HG03565 (cell line): ENCODE results near the gene LTN1.
"Not testable (repeated sequence)": the region's sequence is repeated elsewhere in the genome, so short reads cannot be mapped to it uniquely, and the experiment has no call there.

ENCODE experiments used
- ATAC-seq: cut with Tn5 transposase; IDR thresholded peaks from one replicate; pipeline ENCODE4 v1.9.1; 2021; ENCODE audit warnings: mild to moderate bottlenecking, moderate library complexity; ENCODE audit not compliant: unreplicated experiment

Gene LTN1

GRCh38 chr21:28992526-28993292, at the start of gene LTN1:
TSS of gene LTN1 (minus strand) at chr21:28992877. CDS start at chr21:28992805, 72 bp downstream.
- peak; percentile 95 for ATAC-seq

DNA sequence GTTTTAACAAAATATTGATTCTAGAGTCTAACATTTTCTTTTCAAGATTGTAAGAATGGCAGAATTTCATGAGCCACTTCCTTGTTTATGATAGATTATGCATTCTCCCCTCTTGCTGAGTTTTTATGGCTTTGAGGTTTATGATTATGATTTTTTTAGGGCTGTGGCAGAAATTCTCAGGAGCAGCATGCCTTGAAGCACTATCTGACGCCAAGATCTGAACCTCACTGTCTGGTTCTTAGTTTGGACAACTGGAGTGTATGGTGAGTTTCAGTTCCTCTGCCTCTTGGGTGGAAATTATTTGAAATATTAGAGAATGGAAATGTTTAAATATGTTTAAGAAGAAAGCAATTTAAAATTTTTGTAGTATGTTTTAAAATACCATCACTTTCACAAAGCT, 42.0 kb upstream of the LTN1 start:
- no peak for ATAC-seq

GRCh38 chr21:29033871-29034270, 41.2 kb upstream of the LTN1 start:
- ATAC-seq: no peak

DNA sequence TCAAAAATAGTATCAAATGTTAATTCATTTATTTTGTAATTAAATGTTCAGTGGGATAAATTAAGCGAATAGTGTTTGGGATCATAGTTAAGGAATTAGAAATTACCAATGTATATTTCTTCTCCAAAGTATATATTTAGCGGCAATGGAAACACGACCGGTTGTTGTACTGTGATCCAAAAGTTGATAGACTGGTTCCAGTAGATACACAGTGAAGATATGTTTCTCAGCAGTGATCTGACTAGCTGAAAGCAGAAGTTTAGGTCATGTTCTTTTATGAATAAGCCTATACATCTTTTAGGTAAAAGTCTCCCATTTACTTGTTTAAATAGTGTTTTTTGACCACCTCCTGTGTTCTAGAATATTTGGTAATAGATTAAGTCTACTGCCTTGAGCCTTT, 40.6 kb upstream of the LTN1 start:
- no peak for ATAC-seq

DNA sequence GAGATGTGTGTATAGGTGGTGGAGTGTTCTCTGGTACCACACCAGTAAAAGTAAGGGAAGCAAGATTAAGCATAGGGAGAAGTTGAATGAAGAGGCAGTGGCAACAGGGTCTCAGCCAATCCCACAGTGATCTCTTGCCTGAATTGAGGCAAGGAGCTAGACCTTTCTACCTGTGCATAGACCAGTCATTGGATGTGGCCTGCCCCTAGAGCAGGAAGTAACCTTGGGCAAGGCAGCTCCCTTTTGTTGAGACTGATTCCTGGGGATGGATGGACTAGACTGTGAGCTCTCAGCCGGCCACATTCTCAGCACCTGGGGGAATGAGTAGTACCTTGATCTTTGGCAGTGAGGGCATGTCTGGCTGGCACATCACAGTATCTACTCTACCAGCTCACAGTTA, 38.2 kb upstream of the LTN1 start:
- ATAC-seq: no peak

GRCh38 chr21:29029524-29029923, 36.8 kb upstream of the LTN1 start:
- no peak for ATAC-seq

DNA sequence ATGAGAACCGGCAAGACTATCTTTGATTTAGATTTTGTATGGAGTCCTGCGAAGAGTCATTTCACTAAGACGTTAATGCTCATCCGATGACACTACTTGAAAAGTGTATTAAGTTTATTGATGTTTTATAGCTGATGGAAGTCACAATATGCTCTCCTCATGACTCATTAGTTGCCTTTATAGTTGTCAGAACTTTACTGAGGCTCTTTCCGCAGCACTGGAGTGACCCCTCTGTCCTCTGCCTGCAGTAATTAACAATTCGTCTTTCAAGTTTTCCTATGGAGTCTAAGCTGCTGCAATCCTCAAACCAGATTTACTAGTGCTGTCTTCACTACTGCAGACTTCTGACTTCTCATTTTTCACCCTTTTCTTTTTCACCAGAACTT, 32.6 kb upstream of the LTN1 start:
- no peak for ATAC-seq

DNA sequence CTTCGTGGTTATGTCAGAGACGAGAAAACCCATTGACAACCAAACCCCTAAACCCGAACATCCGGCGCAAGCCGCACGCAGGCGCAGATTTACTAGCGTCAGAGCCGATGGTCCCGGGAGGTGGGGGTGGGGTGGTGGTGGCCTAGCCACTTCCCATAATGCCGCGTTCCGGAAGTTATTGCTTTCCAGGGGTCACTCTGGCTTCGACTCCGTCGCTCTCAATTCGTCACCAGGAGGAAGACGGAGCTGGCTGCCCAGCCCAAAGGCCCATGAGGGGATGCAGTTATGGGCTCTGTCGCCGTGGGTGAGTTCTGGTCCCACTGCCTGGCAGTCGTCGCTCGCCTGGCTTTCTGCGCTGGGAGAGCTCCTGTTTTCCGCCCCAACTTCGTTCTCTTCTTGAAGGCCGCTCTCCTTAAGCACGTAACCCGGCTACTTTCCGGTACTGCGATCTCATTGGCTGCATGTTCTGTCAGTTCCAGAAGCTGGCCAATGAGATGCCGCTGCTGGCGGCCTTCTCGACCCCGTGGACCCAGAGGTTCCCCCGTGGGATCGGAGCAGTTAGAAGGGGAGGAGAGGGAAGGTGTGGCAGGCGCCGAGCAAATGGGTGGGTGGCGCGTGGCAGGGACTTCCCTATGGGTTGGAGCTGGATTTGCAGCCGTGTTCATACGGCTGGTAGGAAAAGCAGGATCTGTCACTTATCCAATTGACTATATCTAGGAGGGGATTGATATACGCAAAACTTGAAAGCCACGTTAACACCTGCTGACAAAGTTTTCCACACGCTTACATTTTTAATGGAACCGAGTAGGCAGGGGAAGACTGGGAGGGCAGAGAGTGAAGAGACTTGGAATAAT, 32.0 kb upstream of the LTN1 start, which contains the start of gene USP16:
Gene USP16, plus strand, starts transcription at position 195 of the 854 bp plus-strand sequence. CDS start 3,246 bp downstream, outside the sequence.
- ATAC-seq: peak; percentile 95

DNA sequence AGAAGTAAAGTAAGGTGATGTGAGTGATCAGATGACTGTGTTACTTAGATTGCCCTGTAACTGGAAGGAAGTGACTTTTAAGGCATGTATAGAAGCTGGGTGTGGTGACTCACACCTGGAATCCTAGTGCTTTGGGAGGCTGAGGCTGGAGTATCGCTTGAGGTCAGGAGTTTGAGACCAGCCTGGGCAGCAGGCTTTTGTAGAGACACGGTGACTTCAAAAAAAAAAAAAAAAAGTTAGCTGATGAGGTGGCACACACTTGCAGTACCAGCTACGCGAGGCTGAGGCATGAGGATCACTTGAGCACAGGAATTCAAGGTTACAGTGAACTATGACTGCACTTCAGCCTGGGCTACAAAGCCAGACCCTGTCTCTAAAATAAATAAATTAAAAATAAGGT, 29.5 kb upstream of the LTN1 start:
- no peak for ATAC-seq

DNA sequence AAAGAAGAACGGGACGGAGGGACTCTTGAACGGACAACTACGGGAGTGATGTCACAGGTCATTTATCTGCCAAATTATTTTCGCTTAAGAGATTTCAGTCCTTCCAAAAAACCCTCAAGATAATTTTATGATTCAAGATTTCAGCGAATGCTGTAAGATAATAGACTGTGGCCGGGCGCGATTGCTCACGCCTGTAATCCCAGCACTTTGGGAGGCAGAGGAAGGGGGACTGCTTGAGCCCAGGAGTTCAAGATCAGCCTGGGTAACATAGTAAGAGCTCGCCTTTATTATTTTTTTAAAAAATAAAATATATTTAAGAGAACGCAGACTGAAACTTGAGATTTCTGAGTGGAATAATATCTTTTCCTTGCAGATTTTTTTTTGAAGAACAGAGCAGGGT, 25.9 kb upstream of the LTN1 start:
- ATAC-seq: no peak

DNA sequence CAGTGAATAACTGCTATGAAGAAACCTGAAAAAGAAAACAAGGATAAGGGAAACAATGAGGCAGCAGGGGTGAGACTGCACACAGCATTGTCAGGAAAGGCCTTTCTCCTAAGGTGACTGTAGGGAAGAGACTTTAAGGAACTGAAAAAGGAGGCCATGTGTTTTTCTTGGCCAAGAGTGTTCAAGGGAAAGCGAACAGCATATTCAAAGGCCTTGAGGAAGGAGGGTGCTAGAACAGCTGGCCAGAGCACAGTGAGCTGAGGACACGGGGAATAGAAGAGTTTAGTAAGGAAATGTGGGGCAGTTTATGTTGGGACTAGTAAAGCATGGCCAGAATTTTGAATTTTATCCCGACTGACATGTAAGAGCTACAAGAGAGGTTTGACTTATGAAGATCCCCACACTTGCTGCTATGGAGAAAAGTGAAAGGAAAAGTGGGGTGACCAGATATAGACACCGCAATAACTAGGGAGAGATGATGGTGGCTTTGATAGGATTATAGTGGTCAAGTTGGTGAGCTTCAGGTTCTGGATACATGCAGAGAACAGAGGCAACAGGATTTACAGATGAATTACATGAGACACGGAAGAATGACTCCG, 25.1 kb upstream of the LTN1 start:
- ATAC-seq: no peak

GRCh38 chr21:29011236-29011635, 18.6 kb upstream of the LTN1 start:
- ATAC-seq: not testable (repeated sequence)

DNA sequence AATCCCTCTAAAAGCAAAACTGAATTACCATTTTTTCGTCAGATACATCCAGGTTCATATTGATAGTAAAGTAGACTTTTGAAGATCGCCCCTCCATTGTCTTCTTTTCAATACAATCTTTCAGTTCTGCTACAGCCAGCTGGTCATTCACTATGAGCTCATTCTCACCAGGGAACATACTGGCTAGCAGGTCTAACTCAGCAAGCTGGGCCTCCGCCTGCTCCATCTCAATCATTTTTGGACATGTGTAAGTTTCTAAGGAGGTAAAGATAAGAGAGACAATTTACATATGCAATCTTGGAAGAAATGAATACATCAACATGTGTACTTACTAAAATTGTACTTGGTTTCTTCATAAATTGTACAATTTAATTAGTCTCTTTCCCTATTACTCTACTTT, 15.7 kb upstream of the LTN1 start:
- ATAC-seq: no peak

GRCh38 chr21:29007810-29008209, 15.1 kb upstream of the LTN1 start:
- no peak for ATAC-seq

DNA sequence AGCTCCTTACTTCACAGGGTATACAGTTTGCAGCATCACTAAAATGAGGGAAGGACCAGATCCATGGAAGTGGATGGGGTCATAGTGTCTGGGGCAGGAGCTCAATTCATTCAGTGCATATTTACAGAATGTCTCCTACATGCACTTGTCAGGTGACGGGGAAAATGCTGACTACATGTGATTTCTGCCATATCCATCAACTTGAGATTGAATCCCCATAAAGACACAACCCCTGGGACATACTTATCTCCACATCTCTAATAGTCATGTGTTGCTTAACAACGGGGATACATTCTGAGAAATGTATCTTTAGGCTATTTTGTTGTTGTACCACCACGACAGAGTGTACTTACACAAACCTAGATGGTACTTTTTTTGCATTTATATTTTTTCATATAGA, 14.5 kb upstream of the LTN1 start:
- no peak for ATAC-seq

DNA sequence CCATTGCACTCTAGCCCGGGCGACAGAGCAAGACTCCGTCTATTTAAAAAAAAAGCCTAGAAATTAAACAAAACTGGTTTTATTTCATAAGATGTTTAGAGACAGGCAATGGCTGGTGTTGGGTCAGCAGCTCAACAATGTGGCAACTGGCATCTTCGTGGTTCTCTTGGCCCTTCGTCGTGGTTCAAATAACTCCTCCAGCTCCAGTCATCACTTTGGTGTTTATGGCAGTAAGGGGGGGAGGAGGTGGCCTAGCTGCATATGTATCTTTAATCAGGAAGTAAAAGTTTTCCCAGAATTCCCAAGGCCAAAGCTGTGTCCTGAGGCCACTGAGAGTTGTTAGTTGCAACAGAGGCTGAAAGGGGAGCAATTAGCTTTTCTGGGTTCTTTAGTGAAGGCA, 13.0 kb upstream of the LTN1 start:
- no peak for ATAC-seq

- ATAC-seq: peak; percentile 99
Observed at GRCh38 chr21:29002442-29003144, 9.9 kb upstream of the LTN1 start.

- ATAC-seq: no peak
Observed at GRCh38 chr21:28993293-28993629, 584 bp upstream of the LTN1 start.

GRCh38 chr21:28991861-28992525, 684 bp downstream of the LTN1 start:
- no peak for ATAC-seq

GRCh38 chr21:28988146-28988545, 4.5 kb downstream of the LTN1 start:
- not testable (repeated sequence) for ATAC-seq

GRCh38 chr21:28986677-28987076, 6.0 kb downstream of the LTN1 start:
- ATAC-seq: no peak
